ENCODE results near the gene IL20RB.

GRCh38 chr3:136937175-136937574, 20.6 kb upstream of the IL20RB start:
- TF ChIP-seq MAX (IDR thresholded peaks at IDR 0.05; ENCODE audit: insufficient read depth, insufficient read length) (no peak), CTCF (IDR thresholded peaks at IDR 0.05; ENCODE audit: extremely low read depth in 1 of 2, insufficient read depth in 1 of 2, low read depth in 1 of 2, low read length in 2 of 2) (no peak), POLR2AphosphoS5 (IDR thresholded peaks at IDR 0.05; ENCODE audit: insufficient read depth, low read depth, low read length) (no peak), POLR2A (IDR thresholded peaks at IDR 0.05; ENCODE audit: low read depth, low read length) (no peak), JUN (IDR thresholded peaks at IDR 0.05; ENCODE audit: borderline replicate concordance, insufficient read depth, insufficient read length, low read depth) (no peak), EZH2 (IDR thresholded peaks at IDR 0.05; ENCODE audit: borderline replicate concordance, low read depth, low read length, severe bottlenecking) (no peak)

All from endothelial cell of umbilical vein (primary cell).